ENCODE data around the gene COG4.

The COG4 gene

DNA sequence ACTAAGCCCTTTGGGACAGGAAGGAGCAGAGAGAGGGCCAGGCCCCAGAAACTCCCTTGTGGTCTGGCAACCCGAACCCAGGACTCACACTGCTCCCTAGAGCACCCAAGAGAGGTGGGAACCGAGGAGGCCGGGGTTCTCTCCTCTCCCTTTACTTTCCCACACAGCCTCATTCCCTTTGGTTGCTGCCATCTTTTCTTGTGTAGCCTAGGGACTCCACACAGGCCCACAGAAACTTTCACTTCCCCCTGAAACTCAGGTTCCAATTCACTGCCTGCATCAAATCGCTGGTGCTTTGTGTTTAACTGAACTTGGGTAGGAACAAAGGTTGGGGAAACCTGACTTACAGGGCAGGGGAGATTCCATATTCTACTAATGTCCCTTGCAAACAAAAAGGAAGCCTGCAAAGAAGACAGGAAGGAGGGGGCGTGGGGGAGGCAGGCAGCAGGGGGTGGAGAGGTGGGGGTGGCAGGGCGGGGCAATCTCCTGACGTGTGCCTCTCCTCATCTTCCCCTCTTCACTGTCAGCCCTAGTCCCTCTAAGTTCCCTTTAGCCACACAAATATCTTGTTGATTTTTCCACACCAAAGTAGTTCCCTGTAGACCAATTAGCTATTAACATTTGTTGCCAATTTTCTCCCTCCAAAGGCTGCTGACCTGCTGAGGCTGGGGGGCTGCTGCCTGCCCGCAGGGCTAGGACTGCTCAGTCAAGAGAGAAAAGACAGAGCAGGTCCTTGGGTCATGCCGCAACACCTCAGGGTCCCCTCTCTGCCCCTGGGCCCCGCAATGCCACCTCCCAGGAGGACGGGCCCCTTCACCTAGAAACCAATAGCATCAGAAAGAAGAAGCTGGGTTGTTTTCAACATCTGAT is 92.5 kb downstream of the COG4 start:
- peak; percentile 93 to 98 for DNase-seq

Measured in inflammatory macrophage treated with lipopolysaccharide for 1 hour (primary cell).